ENCODE measurements around the gene ATP8A2. TPM values are rescaled to one million over a fixed set of nuclear protein-coding genes. Genes with fewer than 3 reads are reported as not detected.

Gene ATP8A2
- total and polyA plus RNA-seq, 9 of the 15 experiments (the other 6 are each of a cell fraction or from before 2014, with no cell fraction given) = under 0.01 to 0.33 (median 0.06) TPM; not detected in 4

- TF ChIP-seq ZFP30 (CRISPR knock-in tag; IDR thresholded peaks at IDR 0.05; ENCODE audit: borderline replicate concordance) = no peak
- TF ChIP-seq NCOA2 (IDR thresholded peaks at IDR 0.05; ENCODE audit: partially characterized antibody in 2 of 2) = peak; percentile 67 to 74
- TF ChIP-seq FOSL1 (tag; conservative IDR thresholded peaks at IDR 0.05) = peak; percentile 50
- no peak for TF ChIP-seq ELF1 (tag; IDR thresholded peaks at IDR 0.05)
- peak in 1 of 2 experiments; percentile 87; a peak in 2 of 4 replicates for TF ChIP-seq FOXA3 (CRISPR knock-in tag; conservative IDR thresholded peaks at IDR 0.05 in 1 of 2, IDR thresholded peaks at IDR 0.05 in 1 of 2)
- TF ChIP-seq POLR2B (IDR thresholded peaks at IDR 0.05; ENCODE audit: low read depth, partially characterized antibody) = no peak
- no peak for TF ChIP-seq ZNF778 (CRISPR knock-in tag; IDR thresholded peaks at IDR 0.05)
- TF ChIP-seq TAF1 (IDR thresholded peaks at IDR 0.05; ENCODE audit: control insufficient read depth, extremely low read depth, insufficient read depth, low read length, severe bottlenecking) = no peak
- TF ChIP-seq ZC3H11A (IDR thresholded peaks at IDR 0.05; ENCODE audit: low read depth, low read length) = no peak
- TF ChIP-seq CBFA2T2 (conservative IDR thresholded peaks at IDR 0.05) = peak; percentile 99
- no peak for TF ChIP-seq SMC3 (conservative IDR thresholded peaks at IDR 0.05; ENCODE audit: insufficient read depth, low read depth, low read length)
- TF ChIP-seq RBBP5 (IDR thresholded peaks at IDR 0.05; ENCODE audit: borderline replicate concordance, insufficient read depth, low read length, poor library complexity, severe bottlenecking) = peak; percentile 2
- TF ChIP-seq MTA3 (IDR thresholded peaks at IDR 0.05; ENCODE audit: borderline replicate concordance) = no peak
- no peak for TF ChIP-seq ZHX1 (conservative IDR thresholded peaks at IDR 0.05; ENCODE audit: low read length)
- TF ChIP-seq ZNF232 (CRISPR knock-in tag; IDR thresholded peaks at IDR 0.05) = no peak
- TF ChIP-seq RCOR1 (IDR thresholded peaks at IDR 0.05; ENCODE audit: borderline replicate concordance in 1 of 2, low read depth in 2 of 2, low read length in 2 of 2) = peak; percentile 51 to 93; a peak in 3 of 4 replicates
- TF ChIP-seq JUND (IDR thresholded peaks at IDR 0.05; ENCODE audit: borderline replicate concordance, low read depth, low read length) = peak; percentile 67; the same call in 1 of the 2 replicates
- no peak; the same call in 2 of the 3 replicates for TF ChIP-seq JUND (tag; IDR thresholded peaks at IDR 0.05; ENCODE audit: borderline replicate concordance, low read depth, low read length)
- TF ChIP-seq, protein P1, sequence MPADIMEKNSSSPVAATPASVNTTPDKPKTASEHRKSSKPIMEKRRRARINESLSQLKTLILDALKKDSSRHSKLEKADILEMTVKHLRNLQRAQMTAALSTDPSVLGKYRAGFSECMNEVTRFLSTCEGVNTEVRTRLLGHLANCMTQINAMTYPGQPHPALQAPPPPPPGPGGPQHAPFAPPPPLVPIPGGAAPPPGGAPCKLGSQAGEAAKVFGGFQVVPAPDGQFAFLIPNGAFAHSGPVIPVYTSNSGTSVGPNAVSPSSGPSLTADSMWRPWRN (IDR thresholded peaks at IDR 0.05; ENCODE audit: low read depth) = peak; percentile 77
- peak; percentile 92 for TF ChIP-seq TCF3 (CRISPR knock-in tag; IDR thresholded peaks at IDR 0.05)
- TF ChIP-seq PTBP1 (IDR thresholded peaks at IDR 0.05; ENCODE audit: low read depth, low read length) = no peak
- peak; percentile 97 for TF ChIP-seq KDM1A (IDR thresholded peaks at IDR 0.05)
- no peak for TF ChIP-seq BRCA1 (IDR thresholded peaks at IDR 0.05)
- no peak for TF ChIP-seq BRCA1 (CRISPR knock-in tag; IDR thresholded peaks at IDR 0.05)
- no peak for TF ChIP-seq RBM34 (IDR thresholded peaks at IDR 0.05; ENCODE audit: borderline replicate concordance, insufficient read depth, low read length)
- TF ChIP-seq ZNF24 (IDR thresholded peaks at IDR 0.05) = no peak
- TF ChIP-seq PYGO2 (tag; IDR thresholded peaks at IDR 0.05) = peak; percentile 73; the same call in 1 of the 2 replicates
- TF ChIP-seq TRIM24 (IDR thresholded peaks at IDR 0.05) = peak; percentile 97 to 98
Measured at GRCh38 chr13:25352230-25352629, 19.5 kb upstream of the ATP8A2 start (continued).

All from K562 (cell line).